A673 (cell line): ENCODE measurements around the gene ME1. TPM values are rescaled to one million over a fixed set of nuclear protein-coding genes. Genes with fewer than 3 reads are reported as not detected.
"Not testable (repeated sequence)": the region's sequence is repeated elsewhere in the genome, so short reads cannot be mapped to it uniquely, and the experiment has no call there.

Experiments used
- BruUV-seq: library from RNA; stranded (reverse); fragments of 400-500 nt; replicated peaks from 2 replicates; lab custom pipeline; 2021; lab: Mats Ljungman, UMichigan
- CTCF ChIA-PET: fragments of 300-600 bp; sonication (Branson Sonifier 250); formaldehyde crosslinking; loops from one replicate; lab custom pipeline; 2022; ENCODE audit warnings: antibody characterized with exemption; lab: Charles Lee
- POLR2A ChIA-PET: fragments of 300-600 bp; sonication (Branson Sonifier 250); formaldehyde crosslinking; loops from one replicate; lab custom pipeline; 2022; ENCODE audit warnings: antibody characterized with exemption; ENCODE audit not compliant: low non-redundant PET; lab: Charles Lee
- DNase-seq: peaks from one replicate; pipeline ENCODE4 v3.0.0-alpha.2; 2015; ENCODE audit warnings: low spot score
- H3K27ac ChIP-seq: fragments of 200-600 bp; sonication (generic); 2 replicates; pipeline ENCODE4 v1.5.1; 2016; ENCODE audit warnings: mixed run types, low read depth, mild to moderate bottlenecking, mixed read lengths, antibody characterized with exemption, low read length; ENCODE audit not compliant: poor library complexity, severe bottlenecking
- H3K27me3 ChIP-seq: fragments of 200-600 bp; sonication (generic); replicated peaks from 2 replicates; pipeline ENCODE4 v1.6.1; 2017; ENCODE audit warnings: mixed run types, low read depth, mild to moderate bottlenecking, mixed read lengths, antibody characterized with exemption, low read length; ENCODE audit not compliant: insufficient read depth, poor library complexity
- H3K36me3 ChIP-seq: fragments of 200-600 bp; sonication (generic); 2 replicates; pipeline ENCODE4 v1.6.1; 2016; ENCODE audit warnings: mixed run types, mild to moderate bottlenecking, mixed read lengths, antibody characterized with exemption, low read length; ENCODE audit not compliant: insufficient read depth, poor library complexity, severe bottlenecking
- H3K4me1 ChIP-seq: fragments of 200-600 bp; sonication (generic); 2 replicates; pipeline ENCODE4 v1.6.1; 2017; ENCODE audit warnings: mixed run types, mild to moderate bottlenecking, mixed read lengths, antibody characterized with exemption, low read length; ENCODE audit not compliant: insufficient read depth, poor library complexity, severe bottlenecking
- H3K4me3 ChIP-seq: fragments of 200-600 bp; sonication (generic); 2 replicates; pipeline ENCODE4 v1.5.1; 2016; ENCODE audit warnings: low read depth, mixed run types, mild to moderate bottlenecking, mixed read lengths, low read length; ENCODE audit not compliant: poor library complexity, severe bottlenecking
- H3K9me3 ChIP-seq: fragments of 200-600 bp; sonication (generic); 2 replicates; pipeline ENCODE4 v1.6.1; 2016; ENCODE audit warnings: mixed run types, low read depth, mild to moderate bottlenecking, mixed read lengths, antibody characterized with exemption, low read length; ENCODE audit not compliant: poor library complexity, severe bottlenecking
- EZH2 ChIP-seq: fragments of 200-600 bp; sonication (generic); IDR thresholded peaks from 2 replicates; pipeline ENCODE4 v1.6.1; 2017; ENCODE audit warnings: borderline replicate concordance, low read depth, mild to moderate bottlenecking, mixed read lengths, antibody characterized with exemption, low read length; ENCODE audit not compliant: poor library complexity, severe bottlenecking
- intact Hi-C: fragments of 100-400 bp; cut with micrococcal nuclease; formaldehyde crosslinking; loops from one replicate; pipeline ENCODE4 v1.10.0; 2022; ENCODE audit not compliant: unreplicated experiment
- total RNA-seq: library from RNA; stranded (reverse); gene quantifications from 2 replicates; pipeline ENCODE4 v1.2.3, GENCODE V29; 2021
- TF ChIP-seq, protein P1 (sequence below): fragments of 300-800, 200-600 bp; sonication (generic); conservative IDR thresholded peaks from 2 replicates; pipeline ENCODE4 v1.5.1; 2017; ENCODE audit warnings: low read depth, mild to moderate bottlenecking, antibody characterized with exemption, low read length, moderate library complexity, mixed read lengths

The ME1 gene
- total RNA-seq, 1 experiment from 2014 or later, result 78.8 TPM

- no peaks in the 10 kb centered on the region for H3K9me3 ChIP-seq
- H3K27me3 ChIP-seq, result no peaks in the 10 kb centered on the region
- peak overlapping the region; percentile 95 for H3K27ac ChIP-seq
- H3K36me3 ChIP-seq, result peaks cover 6% of the 10 kb centered on the region
- BruUV-seq, result no TSS peak
- no peak overlapping the region for H3K4me3 ChIP-seq
- intact Hi-C loops, result loop anchor here (10.0 kb wide), 1 partner anchor 301 kb away; the partner anchor contains the start of genes DOP1A and UBE3D
- CTCF ChIA-PET, result no interaction called here
- H3K4me1 ChIP-seq, result peaks cover 56% of the 10 kb centered on the region
- POLR2A ChIA-PET, result interaction anchor here (0.6 kb wide), 1 partner anchor 144 kb away, joined by 5 read pairs; no protein-coding TSS in a partner anchor
- TF ChIP-seq EZH2, result no peak
- TF ChIP-seq, protein P1, sequence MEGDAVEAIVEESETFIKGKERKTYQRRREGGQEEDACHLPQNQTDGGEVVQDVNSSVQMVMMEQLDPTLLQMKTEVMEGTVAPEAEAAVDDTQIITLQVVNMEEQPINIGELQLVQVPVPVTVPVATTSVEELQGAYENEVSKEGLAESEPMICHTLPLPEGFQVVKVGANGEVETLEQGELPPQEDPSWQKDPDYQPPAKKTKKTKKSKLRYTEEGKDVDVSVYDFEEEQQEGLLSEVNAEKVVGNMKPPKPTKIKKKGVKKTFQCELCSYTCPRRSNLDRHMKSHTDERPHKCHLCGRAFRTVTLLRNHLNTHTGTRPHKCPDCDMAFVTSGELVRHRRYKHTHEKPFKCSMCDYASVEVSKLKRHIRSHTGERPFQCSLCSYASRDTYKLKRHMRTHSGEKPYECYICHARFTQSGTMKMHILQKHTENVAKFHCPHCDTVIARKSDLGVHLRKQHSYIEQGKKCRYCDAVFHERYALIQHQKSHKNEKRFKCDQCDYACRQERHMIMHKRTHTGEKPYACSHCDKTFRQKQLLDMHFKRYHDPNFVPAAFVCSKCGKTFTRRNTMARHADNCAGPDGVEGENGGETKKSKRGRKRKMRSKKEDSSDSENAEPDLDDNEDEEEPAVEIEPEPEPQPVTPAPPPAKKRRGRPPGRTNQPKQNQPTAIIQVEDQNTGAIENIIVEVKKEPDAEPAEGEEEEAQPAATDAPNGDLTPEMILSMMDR, result no peak
- DNase-seq, result peak; percentile 78
Measured at GRCh38 chr6:83365931-83366330, 64.9 kb downstream of the ME1 start.

DNA sequence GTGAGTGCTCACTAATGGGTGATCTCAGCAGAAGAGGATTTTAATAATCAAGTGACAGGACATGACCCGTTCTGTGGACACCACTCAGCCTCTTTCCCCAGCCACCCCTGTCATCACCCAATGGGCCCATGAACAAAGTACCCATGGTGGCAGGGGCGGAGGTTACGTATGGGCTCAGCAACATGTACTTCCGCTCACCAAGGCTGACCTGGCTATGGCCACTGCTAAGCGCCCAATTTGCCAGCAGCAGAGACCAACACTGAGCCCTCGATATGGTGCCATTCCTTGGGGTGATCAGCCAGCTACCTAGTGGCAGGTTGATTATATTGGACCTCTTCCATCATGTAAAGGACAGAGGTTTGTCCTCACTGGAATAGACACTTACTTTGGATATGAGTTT is 68.5 kb downstream of the ME1 start:
- H3K9me3 ChIP-seq, result peaks cover 10% of the 10 kb centered on the region
- H3K27me3 ChIP-seq, H3K27ac ChIP-seq, DNase-seq, H3K4me3 ChIP-seq, BruUV-seq, H3K36me3 ChIP-seq, CTCF ChIA-PET, POLR2A ChIA-PET: not testable (repeated sequence)
- intact Hi-C loops, result loop anchor here (10.0 kb wide), 1 partner anchor 298 kb away; the partner anchor contains the start of genes DOP1A and UBE3D
- peaks cover 22% of the 10 kb centered on the region for H3K4me1 ChIP-seq

DNA sequence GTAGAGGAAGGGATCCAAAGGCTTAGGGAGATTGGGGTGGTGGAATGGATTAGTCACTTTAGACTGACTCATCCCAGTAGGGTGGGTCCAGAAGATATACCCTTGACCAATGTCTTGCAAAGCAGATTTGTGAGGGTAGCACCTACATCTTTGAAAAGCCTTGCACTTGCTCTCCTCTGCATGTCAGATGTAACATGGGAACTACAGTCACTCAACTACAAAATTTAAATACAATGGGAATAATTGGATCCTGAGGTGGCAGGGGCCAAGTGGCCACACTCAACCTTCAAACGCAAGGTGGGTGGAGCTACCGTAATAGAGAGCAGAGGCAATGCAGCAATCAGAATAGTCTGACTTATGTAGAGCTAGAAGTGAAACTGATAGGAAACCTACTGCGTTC is 71.2 kb downstream of the ME1 start:
- no peak for DNase-seq
- H3K9me3 ChIP-seq, result peaks cover 10% of the 10 kb centered on the region
- no peak overlapping the region for H3K4me3 ChIP-seq
- no peak for TF ChIP-seq EZH2
- TF ChIP-seq, protein P1, result no peak
- H3K4me1 ChIP-seq, result peaks cover 5% of the 10 kb centered on the region
- H3K27me3 ChIP-seq, result no peaks in the 10 kb centered on the region
- intact Hi-C loops, result loop anchor here (10.0 kb wide), 1 partner anchor 295 kb away; the partner anchor contains the start of genes DOP1A and UBE3D
- ChIA-PET CTCF (no interaction called here), POLR2A (no interaction called here)
- BruUV-seq, result no TSS peak
- H3K36me3 ChIP-seq, result peaks cover 4% of the 10 kb centered on the region
- no peak overlapping the region for H3K27ac ChIP-seq

DNA sequence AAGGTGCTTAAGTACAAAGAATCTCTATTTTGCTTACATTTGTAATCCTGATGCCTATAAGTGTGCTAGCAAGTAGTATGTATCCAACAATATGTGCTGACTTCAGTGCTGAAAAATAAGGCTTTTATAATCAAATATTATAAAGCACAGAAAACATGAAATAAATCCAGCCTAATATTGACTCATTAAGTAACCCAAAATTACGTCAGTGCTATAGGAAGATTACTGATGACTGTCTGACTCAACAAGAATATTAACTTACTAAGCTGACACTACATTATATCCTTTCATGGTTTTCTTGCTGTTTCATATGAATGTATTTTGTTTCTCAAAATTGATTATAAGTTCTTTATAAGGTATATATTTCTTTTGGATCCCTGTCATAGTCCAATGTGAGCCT is 76.1 kb downstream of the ME1 start:
- no TSS peak for BruUV-seq
- CTCF ChIA-PET, result no interaction called here

More for the DNA sequence above, 76.1 kb downstream of the ME1 start:
- TF ChIP-seq, protein P1, result no peak
- no peak for TF ChIP-seq EZH2
- H3K27ac ChIP-seq, result no peak overlapping the region
- H3K9me3 ChIP-seq, result peaks cover 7% of the 10 kb centered on the region
- no peaks in the 10 kb centered on the region for H3K27me3 ChIP-seq
- POLR2A ChIA-PET, result no interaction called here
- peaks cover 6% of the 10 kb centered on the region for H3K36me3 ChIP-seq
- DNase-seq, result no peak
- intact Hi-C loops, result no loop called here
- H3K4me3 ChIP-seq, result no peak overlapping the region
- peaks cover 5% of the 10 kb centered on the region for H3K4me1 ChIP-seq
